HG02571 (cell line): Measurements from ENCODE around the gene B4GALNT1.
"Not testable (repeated sequence)": the region's sequence is repeated elsewhere in the genome, so short reads cannot be mapped to it uniquely, and the experiment has no call there.

Experiments
- ATAC-seq: cut with Tn5 transposase; IDR thresholded peaks from one replicate; pipeline ENCODE4 v1.9.1; 2021; ENCODE audit warnings: mild to moderate bottlenecking, moderate library complexity; ENCODE audit not compliant: unreplicated experiment

The B4GALNT1 gene

DNA sequence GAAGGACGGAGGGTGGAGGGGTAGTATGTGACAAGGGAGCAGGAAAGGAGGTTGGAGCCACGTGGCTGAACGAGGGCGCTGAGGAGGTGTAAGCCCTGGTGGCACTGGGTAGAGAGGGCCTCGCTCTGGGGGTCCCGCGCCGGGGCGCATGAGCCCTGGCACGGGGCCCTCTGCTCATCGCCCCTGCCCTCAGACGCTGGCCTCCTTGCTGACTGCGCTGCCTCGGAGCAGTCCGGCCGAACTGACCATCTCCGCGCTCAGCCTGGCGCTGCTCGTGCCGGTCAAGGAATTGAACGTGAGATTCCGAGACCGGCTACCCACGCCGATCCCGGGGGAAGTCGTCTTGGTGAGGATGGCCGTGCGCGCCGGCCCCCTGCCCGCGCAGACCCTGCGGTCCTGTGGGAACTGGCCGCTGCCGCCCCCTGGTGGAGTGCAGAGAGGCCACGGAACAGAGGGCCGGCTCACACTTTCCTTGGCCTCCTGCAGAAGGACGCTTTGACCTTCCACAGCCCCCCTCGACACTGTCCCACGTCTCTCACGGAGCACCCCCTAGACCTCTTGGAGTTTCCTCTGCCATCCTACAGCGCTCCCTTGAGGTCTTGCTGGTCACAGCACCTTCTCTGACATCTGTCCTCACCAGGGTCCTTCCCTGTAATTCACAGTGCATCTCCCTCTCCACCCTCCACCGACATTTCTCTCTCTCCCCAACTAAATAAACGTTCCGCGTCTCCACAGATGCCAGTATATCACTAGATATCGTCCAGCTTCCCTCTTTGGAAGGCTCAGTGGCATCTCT is 11.3 kb downstream of the B4GALNT1 start:
- ATAC-seq: no peak

DNA sequence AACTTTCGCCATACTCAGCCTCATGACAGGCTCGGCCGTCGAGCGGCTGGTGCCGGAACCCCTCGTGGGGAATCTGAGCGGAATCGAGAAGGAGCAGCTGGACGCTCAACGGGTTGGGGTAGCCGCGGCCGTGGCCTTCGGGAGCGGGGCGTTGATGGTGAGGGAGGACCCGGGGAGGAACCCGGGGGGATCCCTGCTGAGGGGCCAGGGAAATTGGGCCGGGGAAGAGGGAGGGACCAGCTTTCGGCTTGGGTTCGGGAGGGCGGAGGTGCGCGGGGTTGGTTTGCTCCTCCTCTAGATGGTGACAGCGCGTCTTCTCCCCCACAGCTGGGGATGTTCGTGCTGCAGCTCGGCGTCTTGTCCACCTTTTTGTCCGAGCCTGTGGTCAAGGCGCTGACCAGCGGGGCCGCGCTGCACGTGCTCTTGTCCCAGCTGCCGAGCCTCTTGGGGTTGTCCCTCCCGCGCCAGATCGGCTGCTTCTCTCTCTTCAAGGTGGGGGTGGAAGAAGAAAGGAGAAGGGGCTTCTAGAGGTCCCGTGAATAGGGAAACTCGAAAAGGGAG is 12.0 kb downstream of the B4GALNT1 start:
- ATAC-seq: no peak

- no peak for ATAC-seq
Observed at GRCh38 chr12:57620245-57620935, 12.6 kb downstream of the B4GALNT1 start.

DNA sequence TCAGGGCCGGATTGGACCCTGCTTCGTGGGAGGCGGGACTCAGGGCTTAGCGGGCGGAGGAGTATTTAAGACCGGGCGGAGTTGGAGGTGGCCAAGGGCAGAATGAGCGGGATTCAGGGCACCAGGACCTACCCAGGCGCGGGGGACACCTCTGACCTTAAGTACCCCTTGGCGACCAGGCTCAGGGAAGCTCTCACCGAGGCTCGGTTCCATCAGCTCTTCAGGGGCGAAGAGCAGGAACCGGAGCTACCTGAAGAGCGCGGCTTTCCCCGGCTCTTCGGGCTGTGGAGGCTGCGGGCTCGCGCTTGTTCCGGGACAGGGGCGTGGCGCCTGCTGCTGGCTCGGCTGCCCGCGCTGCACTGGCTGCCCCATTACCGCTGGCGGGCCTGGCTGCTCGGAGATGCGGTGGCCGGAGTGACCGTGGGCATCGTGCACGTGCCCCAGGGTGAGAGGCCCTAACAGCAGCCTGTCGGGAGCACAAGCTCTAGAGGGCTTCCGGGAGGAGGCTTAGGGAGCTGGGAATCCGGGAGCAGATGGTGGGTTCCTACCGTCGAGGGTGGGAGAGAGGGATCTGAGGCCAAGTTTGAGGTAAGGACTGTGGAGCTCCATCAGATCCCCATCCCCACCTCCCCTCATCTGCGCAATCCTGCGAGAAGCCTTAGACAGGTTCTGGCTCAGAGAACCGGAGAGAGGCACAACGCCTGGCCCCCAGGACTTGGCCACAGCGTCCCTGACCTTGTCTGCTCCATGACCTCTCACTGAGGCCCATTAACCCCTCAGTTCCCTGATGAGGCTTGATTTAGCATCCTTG is 13.4 kb downstream of the B4GALNT1 start:
- ATAC-seq: no peak

- no peak for ATAC-seq
Observed at GRCh38 chr12:57618966-57619433, 14.0 kb downstream of the B4GALNT1 start.

DNA sequence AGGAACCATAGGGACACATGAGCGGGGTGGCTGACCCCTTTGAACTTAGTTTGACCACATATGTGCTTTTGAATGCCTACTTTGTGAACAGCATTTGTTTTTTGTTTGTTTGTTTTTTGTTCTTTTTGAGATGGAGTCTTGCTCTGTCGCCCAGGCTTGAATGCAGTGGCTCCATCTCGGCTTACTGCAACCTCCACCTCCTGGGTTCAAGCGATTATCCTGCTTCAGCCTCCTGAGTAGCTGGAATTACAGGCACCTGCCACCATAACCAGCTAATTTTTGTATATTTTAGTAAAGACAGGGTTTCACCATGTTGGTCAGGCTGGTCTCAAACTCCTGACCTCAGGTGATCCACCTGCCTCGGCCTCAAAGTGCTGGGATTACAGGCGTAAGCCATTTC is 14.6 kb downstream of the B4GALNT1 start:
- not testable (repeated sequence) for ATAC-seq

DNA sequence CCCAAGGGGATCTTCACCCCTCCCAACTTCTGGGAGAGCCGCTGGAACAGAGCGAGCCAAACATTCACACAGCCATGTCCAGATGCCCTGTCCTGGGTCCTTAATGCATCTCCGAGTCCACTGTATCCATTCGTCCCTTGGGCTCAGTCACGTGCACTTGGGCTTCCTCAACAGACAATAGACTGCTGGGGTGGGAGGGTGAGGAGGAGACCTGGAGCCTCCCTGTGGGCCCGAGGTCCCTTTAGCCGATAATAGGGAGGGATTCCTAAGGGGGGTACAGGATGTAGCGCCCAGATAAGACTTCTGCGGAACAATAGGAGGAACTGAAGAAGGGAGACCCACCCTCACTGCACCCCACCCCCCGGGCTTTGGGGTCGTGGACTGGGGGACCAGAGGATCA is 15.1 kb downstream of the B4GALNT1 start:
- ATAC-seq: no peak

DNA sequence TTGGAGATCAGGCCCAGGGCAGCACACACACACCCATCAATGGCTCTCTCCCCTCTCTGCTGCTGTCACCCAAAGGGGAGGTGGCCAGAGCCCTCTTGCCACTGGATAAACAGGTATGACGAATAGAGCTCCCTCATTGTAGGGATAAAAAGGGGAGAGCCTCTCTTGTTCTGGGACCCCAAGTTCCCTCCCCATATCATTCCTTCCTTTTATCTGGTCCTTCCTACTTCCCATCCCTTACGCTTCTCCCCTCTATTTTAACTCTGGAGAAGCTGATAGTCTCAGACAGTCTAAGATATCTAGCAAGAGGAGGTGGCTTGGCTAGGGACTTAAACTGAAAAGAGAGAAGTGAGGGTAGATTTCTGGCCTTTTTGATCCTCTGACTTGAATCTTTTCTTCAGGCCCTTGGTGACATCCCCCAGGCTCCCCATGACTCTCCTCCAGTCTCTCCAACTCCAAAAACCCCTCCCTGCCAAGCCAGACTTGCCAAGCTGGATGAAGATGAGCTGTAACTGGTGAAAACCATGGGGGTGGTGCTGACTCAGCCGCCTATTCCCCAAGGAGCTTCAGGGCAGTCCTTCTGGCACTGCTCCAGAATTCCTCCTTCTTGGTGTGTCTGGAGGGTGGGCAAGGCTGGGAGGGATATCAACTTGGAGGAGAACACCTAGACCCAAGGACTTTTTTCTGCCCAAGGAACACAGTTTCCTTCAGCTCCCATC is 16.5 kb downstream of the B4GALNT1 start:
- no peak for ATAC-seq

- ATAC-seq: no peak
Observed at GRCh38 chr12:57615637-57616036, 17.4 kb downstream of the B4GALNT1 start.

DNA sequence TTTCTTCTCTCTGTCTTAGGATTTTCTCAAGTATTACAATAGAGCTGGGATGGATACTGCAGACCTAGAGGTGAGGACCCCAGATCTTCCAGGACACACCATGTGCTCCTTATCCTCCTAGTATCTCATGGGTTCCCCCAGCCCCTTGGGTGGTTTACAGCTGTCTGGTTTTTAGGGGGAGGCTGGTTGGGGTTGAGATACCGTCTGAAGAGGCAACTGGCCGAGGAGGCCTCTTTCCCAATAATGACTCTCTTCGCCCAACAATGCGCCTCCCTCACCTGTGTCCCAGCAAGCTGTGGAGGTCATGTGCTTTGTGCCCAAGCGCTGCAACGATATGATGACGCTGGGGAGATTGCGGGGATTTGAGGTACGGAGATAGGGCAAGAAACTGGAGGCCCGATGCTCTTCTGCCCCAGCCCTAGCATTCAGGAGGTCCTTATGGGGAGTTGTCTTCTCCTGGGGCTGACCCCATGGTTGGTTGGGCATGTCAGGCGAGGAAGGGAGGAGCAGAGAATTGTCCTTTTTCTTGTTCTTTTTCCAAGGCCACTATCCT is 18.0 kb downstream of the B4GALNT1 start:
- no peak for ATAC-seq

DNA sequence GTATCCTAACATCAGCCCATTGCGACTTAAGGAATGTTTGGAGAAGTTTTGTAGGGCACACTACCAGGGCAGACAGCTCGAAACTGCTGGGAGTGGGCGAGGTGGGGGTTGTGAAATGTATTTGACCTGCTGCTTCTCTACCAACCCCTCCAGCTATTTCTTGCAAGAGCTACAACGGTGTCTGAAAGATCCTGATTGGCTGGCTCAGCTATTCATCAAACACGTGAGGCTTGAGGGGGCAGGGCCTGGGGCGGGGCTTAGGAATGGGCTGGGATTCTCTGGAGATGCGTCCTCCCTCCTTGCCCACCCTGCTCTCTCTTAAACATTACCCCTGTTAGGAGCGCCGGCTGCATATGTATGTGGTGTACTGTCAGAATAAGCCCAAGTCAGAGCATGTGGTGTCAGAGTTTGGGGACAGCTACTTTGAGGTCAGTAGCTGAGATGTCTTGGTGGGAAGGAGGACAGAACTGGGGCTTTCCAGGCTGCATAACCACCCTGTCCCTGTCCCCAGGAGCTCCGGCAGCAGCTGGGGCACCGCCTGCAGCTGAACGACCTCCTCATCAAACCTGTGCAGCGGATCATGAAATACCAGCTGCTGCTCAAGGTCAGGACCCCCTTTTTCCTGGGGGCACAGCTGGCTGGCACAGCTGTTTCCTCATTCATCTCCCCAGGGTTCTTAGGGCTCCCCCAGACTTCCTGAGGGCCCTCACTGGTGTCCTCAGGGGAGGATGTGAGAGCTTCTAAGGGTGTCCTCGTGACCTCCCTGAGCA is 18.6 kb downstream of the B4GALNT1 start:
- ATAC-seq: peak; percentile 44

- ATAC-seq: no peak
Observed at GRCh38 chr12:57613427-57614109, 19.4 kb downstream of the B4GALNT1 start.

GRCh38 chr12:57612711-57613426 is 20.1 kb downstream of the B4GALNT1 start:
- ATAC-seq: no peak

GRCh38 chr12:57611827-57612710 is 20.9 kb downstream of the B4GALNT1 start:
- ATAC-seq: no peak

GRCh38 chr12:57611108-57611826 is 21.7 kb downstream of the B4GALNT1 start, which contains the start of gene ARHGEF25:
TSS of gene ARHGEF25 (plus strand) at chr12:57611435. CDS start at chr12:57611895, 460 bp downstream.
- peak; percentile 44 for ATAC-seq

DNA sequence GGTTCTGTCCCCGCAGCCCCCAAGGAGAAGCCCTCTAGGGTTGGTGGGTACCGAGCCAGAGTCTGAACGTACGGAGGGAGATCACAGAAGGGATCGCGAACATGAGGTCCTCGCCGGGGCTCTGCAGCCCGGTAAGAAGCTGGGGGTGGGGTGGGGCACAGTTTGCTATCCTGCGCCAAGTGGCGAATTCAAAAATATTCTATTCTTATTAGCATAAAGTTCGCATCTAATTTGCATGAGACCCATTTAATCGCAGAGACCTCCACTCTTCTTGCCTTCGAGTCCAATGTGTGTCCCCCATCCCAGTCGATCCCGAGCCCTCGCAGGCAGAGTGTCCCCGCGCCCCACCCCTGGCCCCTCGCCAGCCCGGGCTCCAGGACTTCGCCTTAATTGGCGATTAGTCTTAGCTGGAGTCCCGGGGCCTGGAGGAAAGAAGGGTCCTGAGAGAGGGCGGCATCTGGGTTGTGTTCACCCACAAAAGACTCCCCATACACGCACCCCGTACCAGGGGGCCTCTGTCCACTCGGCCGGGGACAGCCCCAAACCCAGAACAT is 22.4 kb downstream of the B4GALNT1 start:
- no peak for ATAC-seq
